GM21528 (cell line): Measurements from ENCODE around the gene RNF166.

Experiments used
- ATAC-seq: cut with Tn5 transposase; IDR thresholded peaks from one replicate; pipeline ENCODE4 v1.9.1; 2021; ENCODE audit warnings: mild to moderate bottlenecking, moderate library complexity; ENCODE audit not compliant: unreplicated experiment, low FRiP score

Gene RNF166

GRCh38 chr16:88739977-88740726 is 33.9 kb upstream of the RNF166 start:
- ATAC-seq = no peak

- ATAC-seq = no peak
Measured at GRCh38 chr16:88739139-88739976, 33.1 kb upstream of the RNF166 start.

GRCh38 chr16:88738151-88739084 is 32.2 kb upstream of the RNF166 start:
- no peak for ATAC-seq

- ATAC-seq = peak; percentile 46
Measured at GRCh38 chr16:88737298-88738150, 31.3 kb upstream of the RNF166 start.

DNA sequence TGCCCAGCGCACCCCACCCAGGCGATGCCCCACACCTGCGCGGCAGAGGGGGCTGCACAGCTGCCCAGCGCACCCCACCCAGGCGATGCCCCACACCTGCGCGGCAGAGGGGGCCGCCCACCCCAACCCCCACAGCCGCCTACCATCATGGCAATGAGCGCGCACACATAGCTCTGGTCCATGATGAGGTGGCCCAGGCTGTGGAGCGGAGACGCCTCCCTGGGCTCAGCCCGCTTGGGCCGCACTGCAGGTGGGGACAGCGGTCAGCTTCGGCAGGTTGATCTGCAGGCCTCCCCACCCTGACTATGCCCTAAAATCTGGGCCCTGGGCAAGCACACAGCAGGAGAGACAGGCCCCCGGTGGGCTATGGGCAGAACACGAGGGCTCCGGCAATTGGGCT is 30.3 kb upstream of the RNF166 start:
- ATAC-seq = no peak

GRCh38 chr16:88736088-88736487 is 29.9 kb upstream of the RNF166 start:
- ATAC-seq = no peak

GRCh38 chr16:88735616-88736015 is 29.4 kb upstream of the RNF166 start:
- ATAC-seq = no peak

GRCh38 chr16:88735121-88735520 is 28.9 kb upstream of the RNF166 start:
- ATAC-seq = no peak

- ATAC-seq = no peak
Measured at GRCh38 chr16:88734361-88734728, 28.1 kb upstream of the RNF166 start.

GRCh38 chr16:88733630-88734360 is 27.6 kb upstream of the RNF166 start:
- ATAC-seq = no peak

DNA sequence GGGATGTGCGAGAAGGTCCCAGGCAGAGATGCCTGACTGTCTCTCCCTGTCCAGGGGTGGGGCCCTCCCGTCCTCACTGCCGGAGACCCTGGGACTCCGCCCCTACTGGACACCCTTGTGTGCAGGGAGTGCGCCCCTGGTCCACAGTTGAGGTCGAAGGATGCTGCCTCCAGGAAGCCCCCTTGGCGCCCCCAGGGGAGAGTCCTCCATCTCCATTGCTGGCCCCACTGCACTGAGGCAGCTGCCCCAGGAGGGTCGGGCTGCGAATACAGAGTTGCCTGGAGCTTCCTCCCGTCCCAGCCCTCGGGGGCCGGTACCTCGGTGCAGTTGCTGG is 26.7 kb upstream of the RNF166 start:
- no peak for ATAC-seq

DNA sequence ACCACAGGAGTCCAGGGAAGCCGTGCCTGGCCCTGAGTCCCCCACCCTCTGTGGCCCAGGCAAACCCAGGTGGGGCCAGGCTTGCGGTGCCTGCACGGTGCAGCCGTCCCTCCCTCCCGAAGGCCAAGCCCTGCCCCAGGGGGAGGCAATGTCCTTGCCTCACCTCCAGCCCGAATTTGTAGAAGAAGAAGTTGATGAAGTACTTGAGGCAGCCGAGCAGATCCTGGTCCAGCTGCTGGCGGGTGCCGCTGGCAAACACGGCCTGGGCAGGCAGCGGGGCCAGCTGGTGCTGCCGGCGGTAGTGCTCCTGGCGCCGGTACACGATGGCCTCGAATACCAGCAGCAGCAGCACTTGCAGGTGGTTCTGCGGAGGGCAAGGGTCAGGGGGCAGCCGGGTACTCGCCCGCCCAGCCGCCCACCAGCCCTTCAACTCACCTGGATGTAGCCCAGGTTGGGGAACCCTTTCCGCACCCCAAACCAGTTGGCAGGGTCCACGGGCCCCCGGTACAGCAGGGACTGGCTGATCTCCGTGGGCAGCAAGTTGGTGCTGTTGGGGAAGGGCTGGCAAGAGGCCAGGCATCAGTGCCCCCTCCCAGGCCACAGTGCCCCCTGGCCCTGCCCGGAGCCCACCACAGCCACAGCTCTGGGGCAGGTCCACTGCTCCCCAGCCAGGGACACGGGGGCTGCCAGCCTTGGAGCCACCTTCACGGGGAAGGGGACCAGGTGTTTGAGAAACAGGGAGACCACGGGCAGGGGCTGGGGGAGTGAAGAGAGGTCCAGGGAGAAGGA is 26.2 kb upstream of the RNF166 start:
- no peak for ATAC-seq

DNA sequence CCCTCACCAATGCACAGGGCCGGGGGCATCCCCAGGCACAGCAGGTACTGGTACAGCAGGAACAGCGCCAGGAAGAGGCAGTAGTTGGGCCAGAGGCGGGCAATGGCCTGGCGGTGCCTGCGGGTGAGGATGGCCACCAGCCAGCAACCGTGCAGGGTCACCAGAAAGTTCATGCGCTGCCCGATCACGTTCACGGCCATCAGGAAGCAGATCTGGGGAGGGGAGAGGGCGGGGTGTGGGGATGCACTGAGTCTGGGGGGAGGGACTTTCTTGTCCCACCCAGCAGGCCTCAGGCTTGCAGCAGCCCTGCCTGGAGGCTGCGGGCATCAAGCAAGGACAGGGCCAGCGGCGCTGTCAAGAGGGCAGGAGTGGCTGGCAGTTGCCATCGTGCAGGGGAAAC is 25.5 kb upstream of the RNF166 start:
- ATAC-seq = no peak

DNA sequence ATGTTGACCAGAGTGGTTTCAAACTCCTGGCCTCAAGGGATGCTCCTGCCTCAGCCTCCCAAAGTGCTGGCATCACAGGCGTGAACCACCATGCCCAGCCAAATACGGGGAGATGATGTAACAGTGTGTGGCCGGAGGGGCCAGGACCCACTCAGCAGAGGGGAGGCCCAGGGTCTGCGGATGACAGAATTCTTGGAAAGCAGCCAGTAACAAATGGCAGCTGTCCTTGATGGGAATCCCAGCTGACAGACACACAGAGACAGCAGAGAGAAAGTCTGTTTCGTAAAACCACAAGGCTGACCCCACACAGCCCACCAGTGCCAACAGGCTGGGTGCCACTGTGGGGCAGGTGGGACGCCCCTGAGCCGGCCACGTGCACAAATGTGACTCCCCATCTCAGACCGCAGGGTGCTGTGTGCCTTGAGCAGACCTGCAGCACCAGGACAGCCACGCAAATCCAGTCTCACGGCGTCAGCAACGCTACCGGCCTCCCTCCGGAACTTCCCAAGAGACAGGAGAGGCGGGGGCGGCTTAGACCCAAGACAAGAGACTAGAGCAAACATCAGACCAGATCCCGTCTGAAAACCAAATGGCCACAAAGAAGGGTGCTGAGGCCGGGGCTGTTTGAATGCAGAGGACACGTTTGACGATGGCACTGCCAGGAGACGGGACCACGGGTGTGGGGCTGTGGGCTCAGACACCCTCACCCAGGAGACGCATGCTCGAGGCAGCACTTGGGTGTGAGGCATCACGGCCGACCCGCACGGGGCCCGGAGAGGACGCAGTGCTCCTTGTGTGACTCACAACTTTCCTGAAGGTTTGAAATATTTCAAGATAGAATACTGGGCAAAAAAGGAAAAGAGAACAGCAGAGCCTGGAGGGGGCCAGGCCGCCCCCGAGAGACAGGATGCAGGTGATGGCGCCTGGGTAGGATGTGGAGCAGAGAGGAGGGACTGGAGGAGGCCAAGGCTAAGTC is 24.7 kb upstream of the RNF166 start:
- no peak for ATAC-seq

- ATAC-seq = no peak
Measured at GRCh38 chr16:88727871-88728270, 21.7 kb upstream of the RNF166 start.

DNA sequence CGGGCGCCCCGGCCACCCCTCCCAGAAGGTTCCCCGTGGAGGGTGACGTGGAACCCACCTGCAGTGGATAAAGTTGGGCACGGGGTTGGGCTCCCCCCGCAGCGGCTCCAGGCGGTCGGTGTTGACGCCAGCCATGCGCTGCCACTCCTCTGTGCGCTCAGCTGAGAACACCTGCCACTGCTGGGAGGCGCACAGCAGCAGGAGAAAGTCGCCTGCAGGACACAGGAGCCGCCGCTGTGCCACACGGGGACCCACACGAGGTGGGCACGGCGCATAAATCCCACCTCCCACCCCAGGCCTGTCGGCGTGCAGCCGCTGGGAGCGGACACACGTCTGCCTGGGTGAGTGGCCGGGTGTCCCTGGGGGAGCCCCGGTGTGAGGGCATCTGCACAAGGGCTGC is 20.8 kb upstream of the RNF166 start:
- no peak for ATAC-seq

- no peak for ATAC-seq
Measured at GRCh38 chr16:88726408-88726749, 20.2 kb upstream of the RNF166 start.
